Large intestine (tissue), 3 donors: ENCODE measurements around the gene RIMS3. TPM values are rescaled to one million over a fixed set of nuclear protein-coding genes. Genes with fewer than 3 reads are reported as not detected.
"Not testable (repeated sequence)": the region's sequence is repeated elsewhere in the genome, so short reads cannot be mapped to it uniquely, and the experiment has no call there.

ENCODE experiments used
- DNase-seq, 2 donors: peaks; one replicate each; pipeline versions ENCODE4 v3.0.0 to v3.0.0-alpha.2; 2013
- H3K27ac ChIP-seq: one replicate; pipeline ENCODE4 v1.5.1; 2013; ENCODE audit warnings: low read length
- H3K27me3 ChIP-seq: 2 replicates; pipeline ENCODE4 v1.6.1; 2013; ENCODE audit warnings: low read length; ENCODE audit not compliant: control insufficient read depth, insufficient read depth
- H3K36me3 ChIP-seq: 2 replicates; pipeline ENCODE4 v1.6.1; 2013; ENCODE audit warnings: low read length; ENCODE audit not compliant: control insufficient read depth, insufficient read depth
- H3K4me1 ChIP-seq: one replicate; pipeline ENCODE4 v1.6.1; 2013; ENCODE audit warnings: low read length; ENCODE audit not compliant: control insufficient read depth, insufficient read depth
- H3K4me3 ChIP-seq: one replicate; pipeline ENCODE4 v1.5.1; 2013; ENCODE audit warnings: low read length
- H3K9me3 ChIP-seq: one replicate; pipeline ENCODE4 v1.6.1; 2013; ENCODE audit warnings: mild to moderate bottlenecking, low read depth, low read length, moderate library complexity; ENCODE audit not compliant: control insufficient read depth
- WGBS: methylation state at CpG from one replicate; pipeline ENCODE4 v1.1.5; 2013; ENCODE audit warnings: low lambda C conversion rate; ENCODE audit not compliant: insufficient coverage; 5-methylcytosine and 5-hydroxymethylcytosine counted together
- polyA plus RNA-seq: library from polyadenylated mRNA; unstranded; fragments of 120-200 nt; gene quantifications from one replicate; pipeline ENCODE4 v1.2.1, GENCODE V29; 2013

The RIMS3 gene
- polyA plus RNA-seq, 1 donor = 6.9 TPM

- no peak overlapping the region for H3K4me3 ChIP-seq
Measured at GRCh38 chr1:40593449-40594186, 71.9 kb downstream of the RIMS3 start.

GRCh38 chr1:40592107-40592803 is 73.2 kb downstream of the RIMS3 start:
- Histone ChIP-seq H3K4me3 (no peak overlapping the region), H3K36me3 (no peaks in the 10 kb centered on the region), H3K27ac (no peak overlapping the region), H3K27me3 (no peaks in the 10 kb centered on the region), H3K9me3 (no peaks in the 10 kb centered on the region), H3K4me1 (no peaks in the 10 kb centered on the region)
- DNase-seq = peak in 1 of 2 donors; percentile 11
- WGBS = no CpG with 5 or more reads among the region's 6 CpGs

More at GRCh38 chr1:40593449-40594186, 71.9 kb downstream of the RIMS3 start:
- Histone ChIP-seq H3K4me1 (no peaks in the 10 kb centered on the region), H3K36me3 (no peaks in the 10 kb centered on the region), H3K27me3 (no peaks in the 10 kb centered on the region), H3K27ac (no peak overlapping the region), H3K9me3 (no peaks in the 10 kb centered on the region)
- 60% methylated on average over 1 of the region's 8 CpGs for WGBS
- DNase-seq = no peak

- Histone ChIP-seq H3K4me1 (no peaks in the 10 kb centered on the region), H3K36me3 (no peaks in the 10 kb centered on the region), H3K9me3 (no peaks in the 10 kb centered on the region), H3K4me3 (no peak overlapping the region), H3K27me3 (peaks cover 7% of the 10 kb centered on the region), H3K27ac (no peak overlapping the region)
- WGBS = no CpG with 5 or more reads among the region's 2 CpGs
- DNase-seq = no peak
Measured at GRCh38 chr1:40588586-40588985, 76.9 kb downstream of the RIMS3 start.

- Histone ChIP-seq H3K4me1 (no peaks in the 10 kb centered on the region), H3K27me3 (peaks cover 7% of the 10 kb centered on the region), H3K4me3 (no peak overlapping the region), H3K36me3 (no peaks in the 10 kb centered on the region), H3K9me3 (no peaks in the 10 kb centered on the region), H3K27ac (no peak overlapping the region)
- DNase-seq = no peak
- 80% methylated on average over 1 of the region's 6 CpGs for WGBS
Measured at GRCh38 chr1:40583980-40584379, 81.5 kb downstream of the RIMS3 start.

- Histone ChIP-seq H3K4me3 (no peak overlapping the region), H3K27ac (no peak overlapping the region), H3K9me3 (no peaks in the 10 kb centered on the region), H3K4me1 (no peaks in the 10 kb centered on the region), H3K36me3 (no peaks in the 10 kb centered on the region), H3K27me3 (peaks cover 7% of the 10 kb centered on the region)
- no CpG with 5 or more reads among the region's 2 CpGs for WGBS
- DNase-seq = no peak
Measured at GRCh38 chr1:40582116-40582515, 83.4 kb downstream of the RIMS3 start.

- Histone ChIP-seq H3K27me3 (no peaks in the 10 kb centered on the region), H3K4me3 (no peak overlapping the region), H3K9me3 (no peaks in the 10 kb centered on the region), H3K4me1 (no peaks in the 10 kb centered on the region), H3K27ac (no peak overlapping the region), H3K36me3 (no peaks in the 10 kb centered on the region)
- no peak for DNase-seq
Measured at GRCh38 chr1:40575336-40575735, 90.1 kb downstream of the RIMS3 start.

- peak in 1 of 2 donors; percentile 6 for DNase-seq
- not testable (repeated sequence) for H3K36me3 ChIP-seq, H3K4me3 ChIP-seq, H3K4me1 ChIP-seq, H3K27me3 ChIP-seq, H3K27ac ChIP-seq, H3K9me3 ChIP-seq
- WGBS = no CpG with 5 or more reads among the region's 3 CpGs
Measured at GRCh38 chr1:40574805-40575204, 90.7 kb downstream of the RIMS3 start.

Other genes starting within 250 kb of the RIMS3 start
- gene ZFP69B, start 215.2 kb downstream of the RIMS3 start, polyA plus RNA-seq = 2.7 TPM
- gene ZFP69, start 188.4 kb downstream of the RIMS3 start, polyA plus RNA-seq = 4.5 TPM
- 11.2 TPM for gene EXO5, start 156.9 kb downstream of the RIMS3 start, polyA plus RNA-seq
- gene ZNF684, start 134.0 kb downstream of the RIMS3 start, polyA plus RNA-seq = 5.6 TPM
- 66.0 TPM for gene NFYC, start 26.0 kb upstream of the RIMS3 start, polyA plus RNA-seq
- gene KCNQ4, start 118.1 kb upstream of the RIMS3 start, polyA plus RNA-seq = 2.2 TPM
- 4.3 TPM for gene CITED4, start 196.7 kb upstream of the RIMS3 start, polyA plus RNA-seq